ENCODE results near the gene TMEM244. TPM values are rescaled to one million over a fixed set of nuclear protein-coding genes. Genes with fewer than 3 reads are reported as not detected.

TMEM244 gene
- total RNA-seq, 6 donors from 2014 or later, result not detected

- WGBS, 2 donors, result 84 to 96% methylated on average over 7 of the region's 7 CpGs
- no peak for ATAC-seq (ENCODE audit: low FRiP score in 2 of 2)
- Histone ChIP-seq H3K4me1 (no peaks in the 10 kb centered on the region), H3K9me3 (no peaks in the 10 kb centered on the region), H3K27ac (no peak overlapping the region), H3K4me3 (no peak overlapping the region), H3K27me3 (no peaks in the 10 kb centered on the region), H3K36me3 (no peaks in the 10 kb centered on the region)
- no peak for DNase-seq
- TF ChIP-seq POLR2A (IDR thresholded peaks at IDR 0.05) (no peak), EP300 (IDR thresholded peaks at IDR 0.05) (no peak), CTCF (IDR thresholded peaks at IDR 0.05) (no peak), POLR2AphosphoS5 (IDR thresholded peaks at IDR 0.05) (no peak)
These were observed 28.8 kb downstream of the TMEM244 start for GRCh38 chr6:129832299-129832698.

- WGBS, 2 donors, result 80 to 83% methylated on average over 3 of the region's 3 CpGs
- Histone ChIP-seq H3K27me3 (no peaks in the 10 kb centered on the region), H3K36me3 (no peaks in the 10 kb centered on the region), H3K4me1 (no peaks in the 10 kb centered on the region), H3K9me3 (no peaks in the 10 kb centered on the region), H3K27ac (no peak overlapping the region), H3K4me3 (no peak overlapping the region)
- TF ChIP-seq CTCF (IDR thresholded peaks at IDR 0.05) (no peak), POLR2A (IDR thresholded peaks at IDR 0.05) (no peak), POLR2AphosphoS5 (IDR thresholded peaks at IDR 0.05) (no peak), EP300 (IDR thresholded peaks at IDR 0.05) (no peak)
- ATAC-seq (ENCODE audit: low FRiP score in 2 of 2), result no peak
- no peak for DNase-seq
These were observed 32.9 kb downstream of the TMEM244 start for GRCh38 chr6:129828229-129828628.

- no peaks in the 10 kb centered on the region for H3K9me3 ChIP-seq
- no peaks in the 10 kb centered on the region for H3K36me3 ChIP-seq
- no peak overlapping the region for H3K4me3 ChIP-seq
- H3K27ac ChIP-seq, result no peak overlapping the region
- DNase-seq, result no peak
- no peaks in the 10 kb centered on the region for H3K27me3 ChIP-seq
- 74 to 75% methylated on average over 2 of the region's 2 CpGs for WGBS, 2 donors
- no peak for ATAC-seq (ENCODE audit: low FRiP score in 2 of 2)
- TF ChIP-seq POLR2A (IDR thresholded peaks at IDR 0.05) (no peak), EP300 (IDR thresholded peaks at IDR 0.05) (no peak), POLR2AphosphoS5 (IDR thresholded peaks at IDR 0.05) (no peak), CTCF (IDR thresholded peaks at IDR 0.05) (no peak)
- H3K4me1 ChIP-seq, result no peaks in the 10 kb centered on the region
These were observed 42.9 kb downstream of the TMEM244 start for GRCh38 chr6:129818251-129818650.

GRCh38 chr6:129817821-129818220 lies 43.3 kb downstream of the TMEM244 start:
- no peaks in the 10 kb centered on the region for H3K4me1 ChIP-seq
- H3K27ac ChIP-seq, result no peak overlapping the region
- no peaks in the 10 kb centered on the region for H3K27me3 ChIP-seq
- 88 to 94% methylated on average over 1 of the region's 1 CpG for WGBS, 2 donors
- ATAC-seq (ENCODE audit: low FRiP score in 2 of 2), result no peak
- TF ChIP-seq EP300 (IDR thresholded peaks at IDR 0.05) (no peak), POLR2AphosphoS5 (IDR thresholded peaks at IDR 0.05) (no peak), CTCF (IDR thresholded peaks at IDR 0.05) (no peak), POLR2A (IDR thresholded peaks at IDR 0.05) (no peak)
- no peak for DNase-seq
- no peak overlapping the region for H3K4me3 ChIP-seq
- no peaks in the 10 kb centered on the region for H3K36me3 ChIP-seq
- H3K9me3 ChIP-seq, result no peaks in the 10 kb centered on the region

- ATAC-seq (ENCODE audit: low FRiP score in 2 of 2) (no peak), DNase-seq (no peak)
- no peak overlapping the region for H3K4me3 ChIP-seq
- H3K27ac ChIP-seq, result no peak overlapping the region
- H3K9me3 ChIP-seq, result no peaks in the 10 kb centered on the region
- WGBS, 2 donors, result 82 to 87% methylated on average over 3 of the region's 3 CpGs
- H3K27me3 ChIP-seq, result no peaks in the 10 kb centered on the region
- no peak for TF ChIP-seq POLR2A (IDR thresholded peaks at IDR 0.05)
- TF ChIP-seq POLR2AphosphoS5 (IDR thresholded peaks at IDR 0.05), result no peak
- no peak for TF ChIP-seq EP300 (IDR thresholded peaks at IDR 0.05)
- no peak for TF ChIP-seq CTCF (IDR thresholded peaks at IDR 0.05)
- no peaks in the 10 kb centered on the region for H3K4me1 ChIP-seq
- no peaks in the 10 kb centered on the region for H3K36me3 ChIP-seq
These were observed 43.8 kb downstream of the TMEM244 start for GRCh38 chr6:129817332-129817731.
